GM23248 (cell line): Measurements from ENCODE around the gene FRYL. TPM values are rescaled to one million over a fixed set of nuclear protein-coding genes. Genes with fewer than 3 reads are reported as not detected.

Source experiments
- DNase-seq: peaks from one replicate; pipeline ENCODE4 v3.0.0-alpha.2; 2015
- H2AFZ ChIP-seq: fragments of 200-600 bp; sonication (generic); 2 replicates; pipeline ENCODE4 v1.6.1; 2016; ENCODE audit warnings: antibody characterized with exemption
- H3F3A ChIP-seq: fragments of 200-600 bp; sonication (generic); 2 replicates; pipeline ENCODE4 v1.6.1; 2016; ENCODE audit warnings: mild to moderate bottlenecking, antibody characterized with exemption, mixed run types; ENCODE audit not compliant: insufficient read depth
- H3K27ac ChIP-seq: fragments of 200-600 bp; sonication (generic); 2 replicates; pipeline ENCODE4 v1.5.1; 2016; ENCODE audit warnings: mild to moderate bottlenecking
- H3K27me3 ChIP-seq: fragments of 200-600 bp; sonication (generic); replicated peaks from 2 replicates; pipeline ENCODE4 v1.6.1; 2016; ENCODE audit warnings: mild to moderate bottlenecking; ENCODE audit not compliant: insufficient read depth
- H3K36me3 ChIP-seq: fragments of 200-600 bp; sonication (generic); 2 replicates; pipeline ENCODE4 v1.6.1; 2016; ENCODE audit warnings: low read depth, mild to moderate bottlenecking
- H3K4me1 ChIP-seq: fragments of 200-600 bp; sonication (generic); 2 replicates; pipeline ENCODE4 v1.6.1; 2016; ENCODE audit warnings: mild to moderate bottlenecking; ENCODE audit not compliant: insufficient read depth
- H3K4me2 ChIP-seq: fragments of 200-600 bp; sonication (generic); one replicate; pipeline ENCODE4 v1.6.1; 2016; ENCODE audit warnings: mild to moderate bottlenecking; ENCODE audit not compliant: unreplicated experiment
- H3K4me3 ChIP-seq: fragments of 200-600 bp; sonication (generic); 2 replicates; pipeline ENCODE4 v1.5.1; 2016; ENCODE audit warnings: mild to moderate bottlenecking
- H3K79me2 ChIP-seq: fragments of 200-600 bp; sonication (generic); 2 replicates; pipeline ENCODE4 v1.6.1; 2016; ENCODE audit warnings: mild to moderate bottlenecking; ENCODE audit not compliant: insufficient read depth
- H3K9ac ChIP-seq: fragments of 200-600 bp; sonication (generic); 2 replicates; pipeline ENCODE4 v1.6.1; 2016; ENCODE audit warnings: mild to moderate bottlenecking
- H3K9me2 ChIP-seq: fragments of 200-600 bp; sonication (generic); 2 replicates; pipeline ENCODE4 v1.6.1; 2016; ENCODE audit warnings: mixed run types, mild to moderate bottlenecking, moderate library complexity; ENCODE audit not compliant: insufficient read depth
- H3K9me3 ChIP-seq: fragments of 200-600 bp; sonication (generic); one replicate; pipeline ENCODE4 v1.6.1; 2017; ENCODE audit warnings: low read depth
- H4K20me1 ChIP-seq: fragments of 200-600 bp; sonication (generic); 2 replicates; pipeline ENCODE4 v1.6.0; 2016; ENCODE audit not compliant: insufficient read depth
- EZH2 ChIP-seq: fragments of 200-600 bp; sonication (generic); IDR thresholded peaks from 2 replicates; pipeline ENCODE4 v1.6.1; 2018; ENCODE audit warnings: antibody characterized with exemption, mild to moderate bottlenecking; ENCODE audit not compliant: insufficient read depth, poor library complexity, severe bottlenecking
- EZH2phosphoT487 ChIP-seq: fragments of 200-600 bp; sonication (generic); IDR thresholded peaks from 2 replicates; pipeline ENCODE4 v1.6.1; 2018; ENCODE audit warnings: antibody characterized with exemption, moderate library complexity, mild to moderate bottlenecking, low read depth; ENCODE audit not compliant: insufficient read depth
- WGBS, 2 experiments: methylation state at CpG; one replicate each; pipeline ENCODE4 v1.1.6; 2015 to 2017; ENCODE audit warnings: low lambda C conversion rate in 2 of 2, low coverage in 1 of 2; ENCODE audit errors: missing lambda C conversion rate in 2 of 2; 5-methylcytosine and 5-hydroxymethylcytosine counted together
- in situ Hi-C: fragments of 300-500 bp; cut with MboI; formaldehyde crosslinking; loops from 2 replicates; pipeline ENCODE4 v1.15.0; 2020
- polyA plus RNA-seq: library from polyadenylated mRNA; unstranded; fragments of >200 nt; fragmentation: Nextera tagmentation; extraction: Ambion mirVana; gene quantifications from 2 replicates; pipeline ENCODE4 v1.2.1, GENCODE V29; 2016
- total RNA-seq: library from RNA; depleted of rRNA; stranded (reverse); fragments of >200 nt; shearing (Covaris generic); gene quantifications from 2 replicates; pipeline ENCODE4 v1.2.3, GENCODE V29; 2014

Gene FRYL
- total and polyA plus RNA-seq, 2 experiments from 2014 or later = 16.6 to 28.4 TPM

DNA sequence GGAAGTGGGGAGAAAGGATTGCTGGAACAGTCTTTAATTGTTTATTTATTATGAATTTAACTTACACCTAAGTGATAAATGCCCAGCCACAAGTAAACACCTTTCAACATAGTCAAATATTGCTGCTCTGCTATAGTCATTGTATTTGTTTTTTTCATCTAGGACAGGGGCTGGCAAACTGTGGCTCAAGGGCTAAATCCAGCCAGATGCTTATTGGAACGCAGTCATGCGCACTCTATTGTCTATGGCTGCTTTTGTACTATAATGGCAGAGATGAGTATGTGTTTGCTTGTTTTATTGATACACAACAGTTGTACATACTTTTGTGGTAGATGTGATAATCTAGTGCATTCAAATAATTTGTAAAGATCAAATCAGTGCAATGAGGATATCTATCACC, 194.7 kb downstream of the FRYL start:
- no peaks in the 10 kb centered on the region for H3K79me2 ChIP-seq
- peaks cover 30% of the 10 kb centered on the region; the same call in 1 of the 2 replicates for H3K36me3 ChIP-seq
- no peaks in the 10 kb centered on the region for H4K20me1 ChIP-seq
- H3K27ac ChIP-seq = no peak overlapping the region
- 0 out of 2 replicates have a peak, but pooled peaks cover 4% of the 10 kb centered on the region for H3F3A ChIP-seq
- no peak overlapping the region for H3K4me2 ChIP-seq
- in situ Hi-C loops = loop anchor here (25.0 kb wide), 1 partner anchor 202 kb away; the partner anchor contains the start of gene FRYL
- no peaks in the 10 kb centered on the region for H3K27me3 ChIP-seq
- DNase-seq = no peak
- WGBS, 2 experiments = 96 to 100% methylated on average over 2 of the region's 2 CpGs
- no peak for TF ChIP-seq EZH2
- no peak for TF ChIP-seq EZH2phosphoT487
- H3K4me1 ChIP-seq = no peaks in the 10 kb centered on the region
- H3K9ac ChIP-seq = no peak overlapping the region
- no peak overlapping the region for H3K4me3 ChIP-seq
- no peak overlapping the region for H2AFZ ChIP-seq
- no peaks in the 10 kb centered on the region for H3K9me2 ChIP-seq
- H3K9me3 ChIP-seq = no peaks in the 10 kb centered on the region

- Histone ChIP-seq H3K9me2 (no peaks in the 10 kb centered on the region), H3K27me3 (no peaks in the 10 kb centered on the region), H3K4me3 (no peak overlapping the region), H3K79me2 (no peaks in the 10 kb centered on the region), H3K9ac (no peak overlapping the region), H3F3A (peaks cover 15% of the 10 kb centered on the region), H3K36me3 (peaks cover 29% of the 10 kb centered on the region), H3K4me2 (no peak overlapping the region), H3K27ac (no peak overlapping the region), H4K20me1 (no peaks in the 10 kb centered on the region), H2AFZ (no peak overlapping the region), H3K4me1 (no peaks in the 10 kb centered on the region), H3K9me3 (no peaks in the 10 kb centered on the region)
- in situ Hi-C loops = loop anchor here (25.0 kb wide), 1 partner anchor 209 kb away; the partner anchor contains the start of gene FRYL
- TF ChIP-seq EZH2phosphoT487 = no peak
- WGBS, 2 experiments = 2 to 4% methylated on average over 3 of the region's 3 CpGs
- peak; percentile 81 for DNase-seq
Observed at GRCh38 chr4:48578132-48578968, 201.7 kb downstream of the FRYL start.

GRCh38 chr4:48575964-48576363, 204.1 kb downstream of the FRYL start:
- peaks cover 7% of the 10 kb centered on the region for H3K4me1 ChIP-seq
- no peaks in the 10 kb centered on the region for H3K79me2 ChIP-seq
- peaks cover 22% of the 10 kb centered on the region for H3K36me3 ChIP-seq
- H4K20me1 ChIP-seq = no peaks in the 10 kb centered on the region
- H3K27me3 ChIP-seq = no peaks in the 10 kb centered on the region
- TF ChIP-seq EZH2 (no peak), EZH2phosphoT487 (no peak)
- WGBS, 2 experiments = 89 to 91% methylated on average over 6 of the region's 6 CpGs
- no peak overlapping the region for H2AFZ ChIP-seq
- no peaks in the 10 kb centered on the region for H3K9me2 ChIP-seq
- no peak overlapping the region for H3K4me3 ChIP-seq
- peaks cover 28% of the 10 kb centered on the region for H3F3A ChIP-seq
- peak; percentile 46 for DNase-seq
- H3K27ac ChIP-seq = no peak overlapping the region
- in situ Hi-C loops = loop anchor here (25.0 kb wide), 1 partner anchor 211 kb away; the partner anchor contains the start of gene FRYL
- no peak overlapping the region for H3K4me2 ChIP-seq
- H3K9ac ChIP-seq = no peak overlapping the region
- no peaks in the 10 kb centered on the region for H3K9me3 ChIP-seq

DNA sequence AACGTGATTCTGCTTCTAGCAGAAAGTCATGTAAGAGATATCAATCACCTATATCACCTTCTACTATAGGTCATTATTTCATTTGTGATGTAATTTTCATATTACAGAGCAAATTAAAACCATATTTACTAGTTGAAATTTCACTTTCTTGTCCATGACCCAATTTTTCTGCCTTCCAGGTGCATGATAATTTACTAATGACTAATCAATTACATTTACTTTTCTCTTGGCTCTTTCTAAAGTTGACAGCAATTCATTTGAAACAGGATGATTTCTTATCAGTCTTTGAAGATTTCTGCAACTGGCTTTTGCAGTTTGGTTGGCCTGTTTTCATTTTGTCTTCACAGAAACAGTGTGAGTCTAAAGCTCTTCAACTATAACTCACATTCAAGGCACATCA, 208.6 kb downstream of the FRYL start:
- TF ChIP-seq EZH2phosphoT487 (no peak), EZH2 (no peak)
- WGBS, 2 experiments = 10 to 15% methylated on average over 1 of the region's 1 CpG
- Histone ChIP-seq H3K27ac (peak overlapping the region; percentile 54), H3K36me3 (peaks cover 30% of the 10 kb centered on the region), H3K9me3 (no peaks in the 10 kb centered on the region), H3K27me3 (no peaks in the 10 kb centered on the region), H3K4me3 (no peak overlapping the region), H2AFZ (no peak overlapping the region), H3K9ac (no peak overlapping the region), H3K4me2 (peak overlapping the region; percentile 24), H4K20me1 (no peaks in the 10 kb centered on the region), H3F3A (peaks cover 25% of the 10 kb centered on the region), H3K9me2 (no peaks in the 10 kb centered on the region), H3K79me2 (no peaks in the 10 kb centered on the region), H3K4me1 (peaks cover 17% of the 10 kb centered on the region)
- no peak for DNase-seq
- in situ Hi-C loops = no loop called here
